ENCODE data around the gene CASP2.

DNA sequence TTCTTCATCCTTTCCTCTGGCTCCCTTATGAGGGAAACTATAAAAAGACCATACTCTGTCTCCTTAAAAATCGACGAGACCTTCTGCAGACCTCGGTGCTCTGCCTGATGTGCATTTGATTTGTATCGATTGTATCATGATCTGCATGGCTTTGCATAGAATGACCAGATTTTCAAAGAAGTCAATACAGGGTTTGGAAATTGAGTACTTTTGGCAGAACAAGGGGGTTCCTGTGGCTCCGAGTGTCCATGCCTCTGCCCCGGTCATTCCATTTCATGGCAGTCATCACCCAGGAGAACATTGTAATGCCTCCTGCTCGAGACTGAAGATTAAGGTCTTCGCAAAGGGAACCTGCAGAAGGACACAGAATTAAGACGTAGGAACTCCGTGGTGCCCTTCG lies 685 bp downstream of the CASP2 start:
- TF ChIP-seq, protein P1, sequence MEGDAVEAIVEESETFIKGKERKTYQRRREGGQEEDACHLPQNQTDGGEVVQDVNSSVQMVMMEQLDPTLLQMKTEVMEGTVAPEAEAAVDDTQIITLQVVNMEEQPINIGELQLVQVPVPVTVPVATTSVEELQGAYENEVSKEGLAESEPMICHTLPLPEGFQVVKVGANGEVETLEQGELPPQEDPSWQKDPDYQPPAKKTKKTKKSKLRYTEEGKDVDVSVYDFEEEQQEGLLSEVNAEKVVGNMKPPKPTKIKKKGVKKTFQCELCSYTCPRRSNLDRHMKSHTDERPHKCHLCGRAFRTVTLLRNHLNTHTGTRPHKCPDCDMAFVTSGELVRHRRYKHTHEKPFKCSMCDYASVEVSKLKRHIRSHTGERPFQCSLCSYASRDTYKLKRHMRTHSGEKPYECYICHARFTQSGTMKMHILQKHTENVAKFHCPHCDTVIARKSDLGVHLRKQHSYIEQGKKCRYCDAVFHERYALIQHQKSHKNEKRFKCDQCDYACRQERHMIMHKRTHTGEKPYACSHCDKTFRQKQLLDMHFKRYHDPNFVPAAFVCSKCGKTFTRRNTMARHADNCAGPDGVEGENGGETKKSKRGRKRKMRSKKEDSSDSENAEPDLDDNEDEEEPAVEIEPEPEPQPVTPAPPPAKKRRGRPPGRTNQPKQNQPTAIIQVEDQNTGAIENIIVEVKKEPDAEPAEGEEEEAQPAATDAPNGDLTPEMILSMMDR (IDR thresholded peaks at IDR 0.05), result no peak
- TF ChIP-seq POLR2A (IDR thresholded peaks at IDR 0.05), result no peak

Data from breast epithelium (tissue), 3 donors.